GM19023 (cell line): ENCODE results near the gene CLBA1.
"Not testable (repeated sequence)": the region's sequence is repeated elsewhere in the genome, so short reads cannot be mapped to it uniquely, and the experiment has no call there.

ENCODE experiments used
- ATAC-seq: cut with Tn5 transposase; IDR thresholded peaks from one replicate; pipeline ENCODE4 v1.9.1; 2021; ENCODE audit warnings: mild to moderate bottlenecking, moderate library complexity; ENCODE audit not compliant: unreplicated experiment

CLBA1 gene

DNA sequence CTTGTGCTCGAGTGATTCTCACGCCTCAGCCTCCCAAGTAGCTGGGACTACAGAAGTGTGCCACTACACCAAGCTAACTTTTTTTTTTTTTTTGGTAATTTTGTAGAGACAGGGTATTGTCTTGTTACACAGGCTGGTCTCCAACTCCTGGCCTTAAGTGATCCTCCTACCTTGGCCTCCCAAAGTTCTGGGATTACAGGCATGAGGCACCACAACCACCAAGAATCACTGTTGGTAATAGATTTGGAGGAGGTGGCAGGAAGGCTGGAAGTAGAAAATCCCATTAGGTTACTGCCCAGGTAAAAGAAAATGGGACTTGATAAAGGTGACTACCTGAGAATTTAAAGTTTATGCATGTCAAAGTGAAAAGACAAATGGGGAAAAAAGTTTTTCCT is 36.7 kb downstream of the CLBA1 start:
- ATAC-seq, result no peak

DNA sequence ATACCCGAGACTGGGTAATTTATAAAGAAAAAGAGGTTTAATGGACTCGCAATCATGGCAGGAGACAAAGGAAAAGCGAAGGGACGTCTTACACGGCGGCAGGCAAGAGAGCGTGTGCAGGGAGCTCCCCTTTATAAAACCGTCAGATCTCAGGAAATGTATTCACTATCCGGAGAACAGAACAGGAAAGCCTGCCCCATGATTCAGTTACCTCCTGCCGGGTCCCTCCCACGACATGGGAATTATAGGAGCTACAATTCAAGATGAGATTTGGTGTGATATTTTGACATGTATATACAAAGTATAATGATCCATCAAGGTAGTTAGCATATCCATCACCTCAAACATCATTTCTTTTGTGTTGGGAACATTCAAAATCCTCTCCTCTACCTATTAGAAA is 37.6 kb downstream of the CLBA1 start:
- ATAC-seq, result no peak

DNA sequence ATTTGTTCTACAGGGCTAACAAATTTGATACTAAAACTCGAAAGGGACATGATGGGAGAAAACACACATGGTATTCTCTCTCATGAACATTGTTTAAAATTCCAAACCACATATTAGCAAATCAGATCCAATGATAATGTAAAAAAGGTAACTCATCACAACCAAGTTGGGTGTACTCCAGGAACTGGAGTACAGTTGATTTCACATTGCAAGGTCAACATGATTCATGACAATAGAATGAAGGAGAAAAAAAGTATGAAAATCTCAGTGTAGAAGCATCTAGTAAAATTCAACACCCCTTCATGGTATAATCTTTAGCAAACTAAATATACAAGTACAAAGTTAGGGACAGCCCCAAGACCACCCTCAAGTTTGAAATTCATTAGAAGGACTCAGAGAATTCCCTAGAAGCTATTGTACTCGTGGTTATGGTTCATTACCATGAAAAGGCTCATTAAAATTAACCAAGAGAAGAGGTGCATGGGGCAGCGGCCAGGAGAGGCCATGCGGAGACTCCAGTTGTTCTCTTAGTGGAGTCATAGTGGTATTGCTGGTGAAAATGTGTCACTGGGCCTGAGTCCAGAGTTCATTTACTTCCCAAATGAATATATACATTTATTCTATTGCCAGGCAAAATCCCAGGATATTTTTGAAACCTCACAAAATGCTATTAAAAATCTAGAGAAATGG is 38.3 kb downstream of the CLBA1 start:
- ATAC-seq, result no peak

DNA sequence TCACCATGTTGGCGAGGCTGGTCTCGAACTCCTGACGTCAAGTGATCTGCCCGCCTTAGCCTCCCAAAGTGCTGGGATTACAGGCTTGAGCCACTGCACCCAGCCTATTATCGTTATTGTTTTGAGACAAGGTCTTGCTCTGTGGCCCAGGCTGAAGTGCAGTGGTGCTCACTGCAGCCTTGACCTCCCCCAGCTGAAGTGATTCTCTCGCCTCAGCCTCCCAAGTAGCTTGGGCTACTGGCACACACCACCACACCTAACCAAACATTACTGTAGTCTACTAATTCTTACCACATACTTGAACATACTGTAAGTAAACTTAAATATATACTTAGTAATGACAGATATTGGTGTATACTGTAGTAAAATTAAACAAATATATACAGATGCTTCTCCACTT is 39.8 kb downstream of the CLBA1 start:
- ATAC-seq, result no peak

DNA sequence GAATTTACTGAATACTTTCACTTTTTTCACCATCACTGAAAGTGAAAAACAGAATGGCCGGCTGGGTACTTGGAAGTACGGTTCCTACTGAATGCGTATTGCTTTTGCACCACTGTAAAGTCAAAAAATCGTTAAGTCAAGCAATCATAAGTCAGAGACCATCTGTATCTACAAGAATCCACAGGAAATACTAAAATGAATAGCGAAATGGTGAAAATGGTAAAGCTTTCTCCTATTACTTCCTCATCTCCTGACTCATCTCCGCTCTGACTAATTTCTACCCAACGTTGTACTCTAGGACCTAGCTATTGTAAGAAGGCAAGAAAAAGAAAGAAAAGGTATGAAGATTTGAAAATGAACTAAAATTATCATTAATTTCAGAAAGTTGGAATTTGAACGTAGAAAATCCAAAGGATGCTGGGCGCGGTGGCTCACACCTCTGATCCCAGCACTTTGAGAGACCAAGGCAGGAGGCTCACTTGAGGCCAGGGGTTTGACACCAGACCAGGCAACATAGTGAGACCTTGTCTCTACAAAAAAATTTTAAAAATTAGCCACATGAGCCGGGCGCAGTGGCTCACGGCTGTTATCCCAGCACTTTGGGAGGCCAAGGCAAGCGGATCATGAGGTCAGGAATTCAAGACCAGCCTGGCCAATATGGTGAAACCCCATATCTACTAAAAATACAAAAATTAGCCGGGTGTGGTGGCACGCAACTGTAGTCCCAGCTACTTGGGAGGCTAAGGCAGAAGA is 40.6 kb downstream of the CLBA1 start:
- ATAC-seq, result no peak

DNA sequence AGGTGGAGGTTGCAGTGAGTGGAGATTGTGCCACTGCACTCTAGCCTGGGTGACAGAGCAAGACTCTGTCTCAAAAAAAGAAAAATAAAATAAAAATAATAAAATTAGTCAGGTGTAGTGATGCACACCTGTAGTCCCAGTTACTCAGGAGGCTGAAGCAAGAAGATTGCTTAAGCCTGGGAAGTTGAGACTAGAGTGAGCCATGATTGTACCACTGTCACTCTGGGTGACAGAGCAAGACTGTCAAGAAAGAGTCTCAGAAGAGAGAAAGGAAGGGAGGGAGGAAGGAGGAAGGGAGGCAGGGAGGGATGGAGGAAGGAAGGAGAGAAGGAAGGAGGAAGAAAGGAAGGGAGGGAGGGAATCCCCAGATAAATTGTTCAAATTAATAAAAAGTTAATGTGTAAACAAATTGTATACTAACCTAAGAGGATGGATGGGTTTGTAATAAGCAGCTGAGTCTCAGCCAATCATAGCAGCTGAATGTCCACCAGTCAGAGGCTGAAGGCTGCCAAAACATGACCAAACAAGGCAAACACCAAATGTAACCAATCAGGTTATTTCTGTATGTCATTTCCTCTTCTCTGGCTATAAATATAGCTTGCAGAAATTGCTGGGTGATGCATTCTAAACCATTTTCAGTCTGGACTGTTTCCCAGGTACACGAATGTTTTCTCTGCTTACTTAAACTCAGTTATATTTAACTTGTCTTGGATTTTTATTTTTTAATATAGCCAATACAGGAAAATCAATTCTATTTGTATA is 41.4 kb downstream of the CLBA1 start:
- no peak for ATAC-seq

DNA sequence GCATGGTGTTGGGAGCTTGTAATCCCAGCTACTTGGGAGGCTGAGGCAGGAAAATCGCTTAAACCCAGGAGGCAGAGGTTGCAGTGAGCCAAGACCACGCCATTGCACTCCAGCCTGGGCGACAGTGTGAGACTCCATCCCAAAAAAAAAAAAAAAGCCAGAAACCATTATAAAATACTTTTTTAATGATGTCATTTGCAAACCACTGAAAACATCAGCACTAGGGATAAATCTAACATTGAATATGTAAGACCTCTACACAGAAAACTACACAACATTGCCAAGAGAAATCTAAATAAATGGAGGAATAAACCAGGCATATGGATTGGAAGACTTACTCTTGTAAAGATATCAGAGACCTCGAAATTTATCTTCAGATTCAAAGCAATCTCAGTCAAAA is 42.1 kb downstream of the CLBA1 start:
- ATAC-seq, result not testable (repeated sequence)

DNA sequence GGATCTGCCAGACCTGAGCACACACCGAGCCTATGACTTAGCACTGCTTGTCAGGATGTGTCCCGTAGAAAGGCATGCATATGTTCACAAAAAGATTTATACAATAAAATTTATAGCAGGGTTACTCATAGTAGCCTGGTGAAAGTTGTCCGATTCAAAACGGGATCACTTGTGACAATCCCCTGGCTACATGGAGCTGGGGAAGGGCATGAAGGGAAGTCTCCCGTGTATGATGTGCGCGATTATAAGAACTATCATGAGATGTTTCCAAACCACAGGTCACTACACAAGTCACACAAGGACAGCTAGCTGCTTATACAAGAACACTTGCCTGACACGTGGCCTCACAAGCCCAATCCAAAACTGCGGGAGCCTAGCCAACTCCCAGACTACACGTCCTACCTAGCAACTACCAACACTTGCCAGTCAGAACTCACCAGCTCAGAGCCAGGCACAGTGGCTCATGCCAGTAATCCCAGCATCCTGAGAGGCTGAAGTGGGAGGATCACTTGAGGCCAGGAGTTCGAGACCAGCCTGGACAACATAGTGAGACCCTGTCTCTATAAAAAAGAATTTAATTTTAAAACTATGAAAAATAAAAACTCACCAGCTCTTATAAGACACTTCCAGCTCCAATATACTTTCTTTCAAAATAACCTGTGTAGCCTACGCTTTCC is 42.8 kb downstream of the CLBA1 start:
- no peak for ATAC-seq

DNA sequence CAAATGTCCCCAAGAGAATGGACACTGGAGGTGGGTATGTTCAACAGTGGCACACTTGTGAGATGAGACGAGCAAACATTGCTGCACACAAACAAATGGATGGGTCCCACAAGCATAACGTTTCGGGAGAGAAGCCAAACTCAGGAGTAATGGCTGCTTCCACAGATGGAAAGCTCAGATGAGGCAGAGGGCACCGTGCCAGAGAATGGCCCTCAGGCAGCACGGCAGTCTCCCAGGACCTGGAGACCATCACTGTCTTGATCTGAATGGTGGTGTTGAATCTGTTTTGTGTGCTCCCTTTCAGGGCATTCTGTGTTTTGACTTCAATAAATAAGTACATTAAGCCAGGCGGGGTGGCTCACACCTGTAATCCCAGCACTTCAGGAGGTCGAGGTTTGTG is 43.8 kb downstream of the CLBA1 start:
- no peak for ATAC-seq

DNA sequence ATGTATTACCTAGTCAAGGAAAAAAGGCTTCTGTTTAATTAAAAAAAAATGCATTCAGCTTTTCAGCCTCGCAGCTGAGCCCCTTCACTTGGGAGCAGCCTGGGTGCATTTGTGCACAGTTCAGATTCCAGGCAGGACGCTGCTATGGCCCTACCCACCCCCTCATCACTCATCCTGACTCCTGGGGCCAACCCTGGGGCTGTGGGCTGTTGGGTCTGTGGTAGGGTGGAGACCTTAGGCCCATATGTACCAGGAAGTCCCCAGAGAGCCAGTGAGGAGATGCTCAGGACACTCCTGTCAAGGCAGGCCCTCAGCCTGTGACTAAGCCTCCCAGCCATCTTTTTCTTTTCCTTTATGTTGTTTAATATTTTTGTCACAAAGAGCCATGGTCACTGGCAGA is 44.6 kb downstream of the CLBA1 start:
- no peak for ATAC-seq

DNA sequence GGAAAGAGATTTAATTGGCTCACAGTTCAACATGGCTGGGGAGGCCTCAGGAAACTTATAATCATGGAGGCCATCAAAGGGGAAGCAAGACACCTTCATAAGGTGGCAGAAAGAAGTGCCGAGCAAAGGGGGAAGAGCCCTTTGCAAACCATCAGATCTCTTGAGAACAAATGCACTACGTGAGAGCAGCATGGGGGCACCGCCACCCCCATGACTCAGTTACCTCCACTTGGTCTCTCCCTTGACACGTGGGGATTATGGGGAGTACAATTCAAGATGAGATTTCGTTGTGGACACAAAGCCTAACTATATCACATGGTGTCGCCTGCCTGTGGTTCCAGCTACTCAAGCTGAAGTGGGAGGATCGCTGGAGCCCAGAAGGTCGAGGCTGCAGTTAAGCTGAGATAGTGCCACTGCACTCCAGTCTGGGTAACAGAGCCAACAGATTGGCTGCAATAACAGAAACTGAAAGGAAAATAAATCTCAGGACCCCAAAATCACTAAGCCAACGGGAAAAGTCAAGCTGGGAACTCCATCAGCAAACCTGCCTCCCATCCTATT is 45.3 kb downstream of the CLBA1 start:
- no peak for ATAC-seq

DNA sequence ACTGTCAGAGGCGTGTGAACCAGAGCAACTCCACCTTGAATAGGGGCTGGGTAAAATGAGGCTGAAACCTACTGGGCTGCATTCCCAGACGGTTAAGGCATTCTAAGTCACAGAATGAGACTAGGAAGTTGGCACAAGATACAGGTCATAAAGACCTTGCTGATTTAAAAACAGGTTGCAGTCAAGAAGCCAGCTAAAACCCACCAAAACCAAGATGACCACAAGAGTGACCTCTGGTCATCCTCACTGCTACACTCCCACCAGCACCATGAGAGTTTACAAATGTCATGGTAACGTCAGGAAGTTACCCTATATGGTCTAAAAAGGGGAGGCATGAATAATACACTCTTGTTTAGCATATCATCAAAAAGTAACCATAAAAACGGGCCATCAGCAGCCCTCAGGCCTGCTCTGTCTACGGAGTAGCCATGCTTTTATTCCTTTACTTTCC is 46.9 kb downstream of the CLBA1 start:
- ATAC-seq, result not testable (repeated sequence)

DNA sequence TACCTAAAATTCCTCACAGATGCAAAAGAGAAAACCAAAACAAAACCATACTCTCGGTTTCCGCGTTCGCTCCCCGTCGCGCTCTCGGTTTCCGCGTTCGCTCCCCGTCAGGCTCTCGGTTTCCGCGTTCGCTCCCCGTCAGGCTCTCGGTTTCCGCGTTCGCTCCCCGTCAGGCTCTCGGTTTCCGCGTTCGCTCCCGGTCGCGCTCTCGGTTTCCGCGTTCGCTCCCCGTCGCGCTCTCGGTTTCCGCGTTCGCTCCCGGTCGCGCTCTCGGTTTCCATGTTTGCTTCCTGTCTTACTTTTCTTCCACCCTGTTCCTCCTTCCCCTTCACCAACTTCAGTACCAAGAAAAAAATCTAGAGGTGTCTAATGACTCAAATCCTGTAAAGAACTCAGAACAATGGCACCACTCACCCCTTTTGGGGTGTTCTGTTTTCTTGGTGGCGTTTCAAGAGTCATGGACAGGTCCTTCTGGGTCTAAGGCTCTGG is 47.9 kb downstream of the CLBA1 start:
- ATAC-seq, result not testable (repeated sequence)

DNA sequence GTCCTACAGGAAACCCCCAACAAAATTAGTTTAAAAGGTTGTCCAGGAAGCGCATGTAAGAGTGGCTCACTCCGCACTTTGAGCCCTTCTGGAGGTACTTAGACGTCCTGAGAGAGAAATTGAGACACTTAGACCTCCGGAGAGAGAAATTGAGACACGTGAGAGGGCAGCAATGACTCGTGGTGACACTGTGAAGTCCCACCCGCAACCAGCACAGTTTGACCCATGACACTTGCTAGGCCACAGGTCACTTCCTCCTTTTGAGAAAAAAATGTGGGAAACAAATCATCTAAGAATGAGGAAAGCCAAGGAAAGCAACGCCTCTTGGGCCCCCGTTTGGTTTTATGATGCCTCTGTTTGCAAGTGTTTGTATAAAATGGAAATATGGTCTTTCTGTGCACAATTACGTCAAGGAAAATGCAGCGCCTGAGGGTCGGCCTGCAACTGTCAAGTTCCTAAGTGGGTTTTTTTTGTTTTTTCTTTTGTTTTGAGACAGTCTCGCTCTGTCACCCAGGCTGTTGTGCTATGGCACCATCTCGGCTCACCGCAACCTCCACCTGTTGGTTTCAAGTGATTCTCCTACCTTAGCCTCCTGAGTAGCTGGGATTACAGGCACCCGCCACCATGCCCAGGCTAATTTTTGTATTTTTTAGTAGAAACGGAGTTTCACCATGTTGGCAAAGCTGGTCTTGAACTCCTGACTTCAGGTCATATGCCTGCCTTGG is 48.9 kb downstream of the CLBA1 start:
- ATAC-seq, result no peak

DNA sequence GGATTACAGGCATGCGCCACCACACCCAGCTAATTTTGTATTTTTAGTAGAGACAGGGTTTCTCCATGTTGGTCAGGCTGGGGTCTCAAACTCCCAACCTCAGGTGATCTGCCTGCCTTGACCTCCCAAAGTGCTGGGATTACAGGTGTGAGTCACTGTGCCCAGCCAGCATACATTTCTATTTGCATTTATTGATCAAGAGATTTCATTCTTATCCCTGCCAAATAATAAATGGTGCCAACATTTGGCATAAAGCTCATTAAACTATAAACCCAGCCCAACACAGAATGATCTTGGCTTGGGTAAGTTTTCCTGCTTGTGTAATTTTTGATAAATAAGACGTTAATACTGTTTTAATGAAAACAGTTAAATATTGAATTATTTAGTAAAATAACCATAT is 50.0 kb downstream of the CLBA1 start:
- ATAC-seq, result not testable (repeated sequence)

DNA sequence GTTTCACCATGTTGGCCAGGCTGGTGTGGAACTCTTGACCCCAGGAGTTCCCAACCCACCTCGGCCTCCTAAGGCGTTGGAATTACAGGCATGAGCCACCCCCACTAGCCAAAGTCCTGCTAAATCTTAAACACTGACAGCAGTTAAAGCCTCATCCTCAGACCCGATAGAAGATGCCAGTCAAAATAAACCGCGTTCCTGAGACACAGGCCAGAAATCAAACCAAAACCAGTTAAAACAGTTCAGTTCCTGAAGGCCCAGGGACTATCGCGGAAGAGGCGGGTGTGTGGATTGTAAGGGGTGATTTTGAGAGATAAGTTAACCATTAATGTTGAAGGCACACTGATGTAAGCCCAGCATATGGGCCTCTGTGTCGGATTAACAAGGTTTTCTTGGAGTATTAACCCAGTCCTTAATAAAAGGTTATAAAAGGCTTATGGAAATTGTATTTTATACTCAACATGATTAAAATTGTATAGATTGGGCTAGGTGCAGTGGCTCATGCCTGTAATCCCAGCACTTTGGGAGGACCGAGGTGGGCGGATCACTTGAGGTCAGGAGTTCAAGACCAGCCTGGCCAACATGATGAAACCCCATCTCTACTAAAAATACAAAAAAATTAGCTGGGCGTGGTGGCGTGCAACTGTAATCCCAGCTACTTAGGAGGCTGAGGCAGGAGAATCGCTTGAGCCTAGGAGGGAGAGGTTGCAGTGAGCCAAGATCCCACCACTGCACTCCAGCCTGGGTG is 54.0 kb downstream of the CLBA1 start:
- no peak for ATAC-seq

DNA sequence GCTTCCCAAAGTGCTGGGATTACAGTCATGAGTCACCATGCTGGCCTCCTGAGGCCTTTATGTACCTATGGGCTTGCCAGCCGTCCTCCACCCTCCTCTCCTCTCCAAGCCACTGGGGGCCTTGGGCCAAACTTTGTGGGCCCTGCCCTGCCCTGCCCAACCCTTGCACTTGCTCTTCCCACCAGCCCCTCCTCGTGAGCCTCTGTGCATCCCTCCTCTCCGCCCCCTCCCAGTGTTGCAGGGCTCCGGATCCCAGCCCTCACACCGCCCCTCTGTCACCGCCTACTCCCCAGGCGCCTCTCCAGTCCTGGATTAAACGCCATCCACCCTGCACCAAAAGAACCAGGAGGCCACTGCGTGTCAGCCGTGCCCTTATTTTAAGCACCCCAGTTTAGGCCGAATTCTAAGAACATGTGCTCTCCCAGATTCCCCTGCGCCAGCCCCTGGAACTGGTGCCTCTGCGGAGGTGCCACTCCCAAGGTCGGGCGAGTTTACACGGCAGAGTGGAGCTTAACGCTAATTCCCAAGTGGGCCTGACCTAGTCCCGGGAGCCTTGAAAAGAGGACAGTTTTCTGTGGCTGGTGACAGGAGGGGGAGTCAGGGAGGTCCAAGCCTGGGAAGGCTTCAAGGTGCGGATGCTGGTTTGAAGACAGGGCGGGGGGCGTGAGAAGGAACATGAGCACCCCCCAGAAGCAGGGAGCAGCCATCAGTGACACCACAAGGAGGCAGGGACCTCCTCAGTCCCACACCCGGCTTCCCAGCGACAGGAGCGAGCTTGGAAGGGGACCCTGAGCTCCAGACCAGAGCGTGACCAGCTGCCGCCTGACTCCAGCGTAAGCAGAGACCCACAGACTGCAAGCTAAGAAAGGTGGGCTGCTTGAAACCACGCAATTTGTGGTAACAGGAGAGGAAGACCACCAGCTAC is 56.5 kb downstream of the CLBA1 start:
- ATAC-seq, result no peak

DNA sequence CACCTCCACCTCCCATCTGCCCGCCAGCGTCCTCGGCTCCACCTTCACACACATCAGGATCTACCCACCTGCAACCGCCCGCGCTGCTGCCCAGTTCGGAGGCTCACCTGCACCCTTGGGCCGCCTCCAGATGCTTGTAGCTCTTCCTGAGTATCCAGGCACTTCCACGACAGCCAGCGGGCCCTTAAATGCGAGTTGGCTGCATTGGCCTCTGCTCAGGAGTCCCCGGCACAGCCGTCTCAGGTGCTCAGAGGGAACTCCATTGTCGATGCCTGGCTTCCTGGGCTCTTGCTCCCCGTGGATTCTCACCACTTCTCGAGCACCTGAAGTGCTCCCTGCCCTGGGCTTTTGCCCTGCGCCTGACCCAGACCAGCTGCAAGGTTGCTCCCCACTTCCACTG is 57.2 kb downstream of the CLBA1 start:
- ATAC-seq, result no peak
